SK-N-SH (cell line): ENCODE measurements around the gene EXOC6B.

Experiments
- EP300 ChIP-seq, 2 experiments: IDR thresholded peaks; 2 replicates each; pipeline versions ENCODE4 v1.4.0 to v1.6.1; 2012; ENCODE audit warnings: borderline replicate concordance in 1 of 2, low read depth in 1 of 2, low read length in 1 of 2
- EZH2phosphoT487 ChIP-seq: fragments of 200-600 bp; sonication (generic); IDR thresholded peaks from 2 replicates; pipeline ENCODE4 v1.6.1; 2017; ENCODE audit warnings: low read depth, mixed run types, mild to moderate bottlenecking, antibody characterized with exemption, moderate library complexity, borderline replicate concordance
- FOXJ3 ChIP-seq: sonication (generic); formaldehyde crosslinking; IDR thresholded peaks from 2 replicates; pipeline ENCODE4 v1.5.1; 2020; ENCODE audit warnings: mild to moderate bottlenecking, missing genetic modification reagents
- FOXM1 ChIP-seq: IDR thresholded peaks from 2 replicates; pipeline ENCODE4 v1.4.0; 2012; ENCODE audit warnings: low read depth, mild to moderate bottlenecking
- JUND ChIP-seq: IDR thresholded peaks from 2 replicates; pipeline ENCODE4 v1.4.0; 2012
- MEF2A ChIP-seq: IDR thresholded peaks from 2 replicates; pipeline ENCODE4 v1.4.0; 2012; ENCODE audit warnings: low read depth, borderline replicate concordance
- NRF1 ChIP-seq: IDR thresholded peaks from 2 replicates; pipeline ENCODE4 v1.6.1; 2012; ENCODE audit warnings: low read depth, mild to moderate bottlenecking, low read length
- POLR2AphosphoS5 ChIP-seq: IDR thresholded peaks from 2 replicates; pipeline ENCODE4 v1.6.1; 2012; ENCODE audit warnings: low read depth, low read length
- RFX5 ChIP-seq: IDR thresholded peaks from 2 replicates; pipeline ENCODE4 v1.6.1; 2012; ENCODE audit warnings: mild to moderate bottlenecking, improper control_type of control experiment, low read length
- SIN3A ChIP-seq: IDR thresholded peaks from 2 replicates; pipeline ENCODE4 v1.6.1; 2012; ENCODE audit warnings: low read depth, mild to moderate bottlenecking, low read length, moderate library complexity, borderline replicate concordance
- YY1 ChIP-seq: IDR thresholded peaks from 2 replicates; pipeline ENCODE4 v1.4.0; 2012; ENCODE audit warnings: low read depth, mild to moderate bottlenecking
- TF ChIP-seq, protein P1 (sequence below): fragments of 200-600 bp; sonication (generic); IDR thresholded peaks from 2 replicates; pipeline ENCODE4 v1.6.1; 2017; ENCODE audit warnings: antibody characterized with exemption, mild to moderate bottlenecking, moderate library complexity
- TF ChIP-seq, protein P2 (sequence below): fragments of 150-350 bp; IDR thresholded peaks from 2 replicates; pipeline ENCODE4 v1.6.1; 2016; ENCODE audit warnings: mild to moderate bottlenecking, low read depth, low read length
- TF ChIP-seq, protein P3 (sequence below): fragments of 150-350 bp; IDR thresholded peaks from 2 replicates; pipeline ENCODE4 v1.6.1; 2017; ENCODE audit warnings: antibody characterized with exemption, low read length, low read depth, borderline replicate concordance

DNA sequence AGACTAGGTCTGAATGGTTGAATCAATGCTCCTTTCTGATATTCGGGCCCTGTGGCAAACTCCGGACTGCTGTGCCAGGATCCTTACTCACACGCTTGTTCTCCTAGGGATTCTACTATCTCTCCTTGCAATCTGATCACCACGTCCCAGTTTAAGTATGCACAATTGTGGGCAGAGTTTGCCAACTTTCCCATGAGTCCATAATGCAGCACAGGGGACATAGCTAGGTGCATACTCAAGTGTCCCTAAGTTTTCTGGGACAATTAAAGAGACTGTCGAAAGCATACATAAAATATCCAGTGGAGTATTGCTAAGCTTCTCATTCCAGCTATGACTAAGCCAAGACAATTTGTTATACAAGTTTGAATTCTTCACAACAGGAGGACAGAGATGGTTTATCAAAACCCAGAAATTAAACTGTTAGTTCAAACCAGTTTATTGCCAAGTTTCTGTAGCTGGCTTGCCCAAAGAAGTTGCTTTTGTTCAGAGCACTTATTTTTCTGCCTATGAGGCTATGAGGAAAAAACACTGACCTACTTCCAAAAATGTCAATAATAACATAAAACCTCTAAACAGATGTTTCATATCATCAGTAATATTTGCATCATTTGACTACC, 136.1 kb downstream of the EXOC6B start:
- TF ChIP-seq EZH2phosphoT487 (no peak), POLR2AphosphoS5 (no peak), YY1 (no peak), MEF2A (no peak), FOXM1 (no peak), EP300 (IDR thresholded peaks at IDR 0.05; ENCODE audit: borderline replicate concordance in 1 of 2, low read depth in 1 of 2, low read length in 1 of 2) (no peak), NRF1 (no peak), SIN3A (no peak), RFX5 (no peak), JUND (no peak), FOXJ3 (CRISPR knock-in tag) (no peak)
- TF ChIP-seq, protein P1, sequence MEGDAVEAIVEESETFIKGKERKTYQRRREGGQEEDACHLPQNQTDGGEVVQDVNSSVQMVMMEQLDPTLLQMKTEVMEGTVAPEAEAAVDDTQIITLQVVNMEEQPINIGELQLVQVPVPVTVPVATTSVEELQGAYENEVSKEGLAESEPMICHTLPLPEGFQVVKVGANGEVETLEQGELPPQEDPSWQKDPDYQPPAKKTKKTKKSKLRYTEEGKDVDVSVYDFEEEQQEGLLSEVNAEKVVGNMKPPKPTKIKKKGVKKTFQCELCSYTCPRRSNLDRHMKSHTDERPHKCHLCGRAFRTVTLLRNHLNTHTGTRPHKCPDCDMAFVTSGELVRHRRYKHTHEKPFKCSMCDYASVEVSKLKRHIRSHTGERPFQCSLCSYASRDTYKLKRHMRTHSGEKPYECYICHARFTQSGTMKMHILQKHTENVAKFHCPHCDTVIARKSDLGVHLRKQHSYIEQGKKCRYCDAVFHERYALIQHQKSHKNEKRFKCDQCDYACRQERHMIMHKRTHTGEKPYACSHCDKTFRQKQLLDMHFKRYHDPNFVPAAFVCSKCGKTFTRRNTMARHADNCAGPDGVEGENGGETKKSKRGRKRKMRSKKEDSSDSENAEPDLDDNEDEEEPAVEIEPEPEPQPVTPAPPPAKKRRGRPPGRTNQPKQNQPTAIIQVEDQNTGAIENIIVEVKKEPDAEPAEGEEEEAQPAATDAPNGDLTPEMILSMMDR: no peak
- TF ChIP-seq, protein P2, sequence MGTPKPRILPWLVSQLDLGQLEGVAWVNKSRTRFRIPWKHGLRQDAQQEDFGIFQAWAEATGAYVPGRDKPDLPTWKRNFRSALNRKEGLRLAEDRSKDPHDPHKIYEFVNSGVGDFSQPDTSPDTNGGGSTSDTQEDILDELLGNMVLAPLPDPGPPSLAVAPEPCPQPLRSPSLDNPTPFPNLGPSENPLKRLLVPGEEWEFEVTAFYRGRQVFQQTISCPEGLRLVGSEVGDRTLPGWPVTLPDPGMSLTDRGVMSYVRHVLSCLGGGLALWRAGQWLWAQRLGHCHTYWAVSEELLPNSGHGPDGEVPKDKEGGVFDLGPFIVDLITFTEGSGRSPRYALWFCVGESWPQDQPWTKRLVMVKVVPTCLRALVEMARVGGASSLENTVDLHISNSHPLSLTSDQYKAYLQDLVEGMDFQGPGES: no peak
- TF ChIP-seq, protein P3, sequence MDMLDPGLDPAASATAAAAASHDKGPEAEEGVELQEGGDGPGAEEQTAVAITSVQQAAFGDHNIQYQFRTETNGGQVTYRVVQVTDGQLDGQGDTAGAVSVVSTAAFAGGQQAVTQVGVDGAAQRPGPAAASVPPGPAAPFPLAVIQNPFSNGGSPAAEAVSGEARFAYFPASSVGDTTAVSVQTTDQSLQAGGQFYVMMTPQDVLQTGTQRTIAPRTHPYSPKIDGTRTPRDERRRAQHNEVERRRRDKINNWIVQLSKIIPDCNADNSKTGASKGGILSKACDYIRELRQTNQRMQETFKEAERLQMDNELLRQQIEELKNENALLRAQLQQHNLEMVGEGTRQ: no peak
